Activated CD8-positive, alpha-beta memory T cell treated with anti-CD3 and anti-CD28 coated beads for 24 hours (primary cell): Measurements from ENCODE around the gene TTC24.
A peak's percentile ranks its signal among the peaks of the same experiment; 100 is the strongest.
"Not testable (repeated sequence)": the region's sequence is repeated elsewhere in the genome, so short reads cannot be mapped to it uniquely, and the experiment has no call there.

Source experiments
- DNase-seq: peaks from one replicate; pipeline ENCODE4 v3.0.0-alpha.2; 2020

The TTC24 gene

GRCh38 chr1:156555715-156556114 lies 23.8 kb upstream of the TTC24 start:
- DNase-seq = no peak

DNA sequence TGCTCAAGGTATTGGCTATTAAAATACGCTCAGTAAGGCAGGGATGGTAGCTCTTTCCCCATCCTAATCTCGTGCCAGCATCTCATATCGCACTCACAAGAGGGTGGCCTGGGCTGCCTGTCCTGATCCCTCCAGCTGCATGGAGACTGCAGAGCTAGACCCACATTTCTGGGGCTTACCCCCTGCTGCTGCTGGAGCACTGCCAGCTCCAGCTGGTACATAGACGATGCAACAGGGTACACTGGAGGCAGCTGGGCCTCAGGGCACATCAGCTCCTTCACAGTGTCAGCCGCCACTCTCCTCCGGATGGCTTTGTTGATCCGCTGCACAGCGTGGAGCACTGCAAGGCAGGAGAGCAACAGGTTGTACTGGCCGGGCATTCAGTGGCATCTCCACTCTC lies 23.2 kb upstream of the TTC24 start:
- no peak for DNase-seq

- DNase-seq = no peak
These were observed 20.3 kb upstream of the TTC24 start for GRCh38 chr1:156559086-156559796.

DNA sequence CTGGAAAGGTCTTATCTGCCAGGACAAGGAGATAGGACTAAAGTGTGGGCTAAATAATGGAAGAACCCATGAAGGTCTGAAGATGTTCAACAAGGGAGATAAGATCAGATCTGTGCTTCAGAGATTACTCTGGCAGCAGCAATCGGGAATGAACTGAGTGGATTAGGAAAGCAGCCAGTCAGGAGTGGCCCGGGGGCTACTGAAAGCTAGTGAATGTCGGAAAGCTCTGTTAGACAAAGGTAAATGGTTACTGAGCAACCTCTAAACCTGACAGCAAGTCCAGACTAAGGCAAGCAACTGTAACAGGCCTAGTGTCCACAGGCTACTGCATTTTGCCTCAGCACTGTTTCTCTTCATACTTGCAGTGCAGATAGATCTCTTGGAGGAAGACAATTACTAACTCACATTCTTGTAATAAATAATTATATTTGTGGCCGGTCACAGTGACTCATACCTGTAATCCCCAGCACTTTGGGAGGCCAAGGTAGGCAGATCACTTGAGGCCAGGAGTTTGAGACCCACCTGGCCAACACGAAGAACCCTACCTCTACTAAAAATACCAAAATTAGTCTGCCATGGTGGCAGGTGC lies 19.6 kb upstream of the TTC24 start:
- DNase-seq = no peak

GRCh38 chr1:156560585-156561163 lies 18.8 kb upstream of the TTC24 start:
- DNase-seq = no peak

GRCh38 chr1:156565519-156565918 lies 14.0 kb upstream of the TTC24 start:
- DNase-seq = no peak

GRCh38 chr1:156566436-156566835 lies 13.1 kb upstream of the TTC24 start:
- DNase-seq = no peak

- DNase-seq = no peak
These were observed 8.2 kb upstream of the TTC24 start for GRCh38 chr1:156571261-156571852.

DNA sequence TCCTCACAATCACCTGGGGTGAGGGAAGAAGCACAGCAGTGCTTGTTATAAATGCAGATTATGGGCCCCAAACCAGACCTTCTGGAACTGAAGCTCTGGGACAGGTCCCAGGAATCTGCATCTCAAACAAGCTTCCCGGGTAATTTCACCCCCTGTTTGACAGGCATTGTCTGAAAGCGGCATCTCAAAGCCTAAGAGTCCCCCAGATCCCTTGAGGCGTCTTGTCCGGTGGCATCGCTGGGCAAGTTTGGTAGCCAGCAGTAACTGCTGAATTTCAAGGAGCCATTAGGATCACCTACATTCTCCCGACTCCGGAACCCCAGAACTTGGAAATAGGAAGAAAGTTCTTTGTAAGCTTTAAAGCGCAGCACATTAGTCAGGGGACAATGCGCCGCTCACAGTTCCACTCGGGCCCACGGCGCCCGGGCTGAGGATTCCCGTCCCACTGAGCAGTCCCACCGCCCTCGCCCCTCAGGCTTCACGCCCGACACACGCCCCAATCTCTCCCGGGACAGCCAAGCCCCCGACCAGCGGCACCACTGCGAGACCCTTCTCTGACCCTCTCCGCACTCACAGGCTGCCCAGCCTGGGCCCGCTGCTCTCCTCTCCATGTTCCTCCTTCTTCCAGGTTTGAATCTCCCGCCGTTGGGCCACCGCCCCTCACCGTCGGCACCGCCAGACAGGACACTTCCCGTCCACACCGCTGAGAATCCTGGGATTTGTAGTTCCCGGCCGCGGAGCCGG lies 7.4 kb upstream of the TTC24 start, which contains the start of gene IQGAP3:
Gene IQGAP3, minus strand, starts transcription at position 647 of the 744 bp plus-strand sequence. Its CDS starts 36 bp downstream, at position 611.
- DNase-seq = peak; percentile 81

- no peak for DNase-seq
These were observed 6.9 kb upstream of the TTC24 start for GRCh38 chr1:156572663-156573018.

- DNase-seq = no peak
These were observed 5.4 kb upstream of the TTC24 start for GRCh38 chr1:156574039-156574633.

GRCh38 chr1:156577550-156577949 lies 2.0 kb upstream of the TTC24 start:
- no peak for DNase-seq

GRCh38 chr1:156578055-156578454 lies 1.5 kb upstream of the TTC24 start:
- no peak for DNase-seq

DNA sequence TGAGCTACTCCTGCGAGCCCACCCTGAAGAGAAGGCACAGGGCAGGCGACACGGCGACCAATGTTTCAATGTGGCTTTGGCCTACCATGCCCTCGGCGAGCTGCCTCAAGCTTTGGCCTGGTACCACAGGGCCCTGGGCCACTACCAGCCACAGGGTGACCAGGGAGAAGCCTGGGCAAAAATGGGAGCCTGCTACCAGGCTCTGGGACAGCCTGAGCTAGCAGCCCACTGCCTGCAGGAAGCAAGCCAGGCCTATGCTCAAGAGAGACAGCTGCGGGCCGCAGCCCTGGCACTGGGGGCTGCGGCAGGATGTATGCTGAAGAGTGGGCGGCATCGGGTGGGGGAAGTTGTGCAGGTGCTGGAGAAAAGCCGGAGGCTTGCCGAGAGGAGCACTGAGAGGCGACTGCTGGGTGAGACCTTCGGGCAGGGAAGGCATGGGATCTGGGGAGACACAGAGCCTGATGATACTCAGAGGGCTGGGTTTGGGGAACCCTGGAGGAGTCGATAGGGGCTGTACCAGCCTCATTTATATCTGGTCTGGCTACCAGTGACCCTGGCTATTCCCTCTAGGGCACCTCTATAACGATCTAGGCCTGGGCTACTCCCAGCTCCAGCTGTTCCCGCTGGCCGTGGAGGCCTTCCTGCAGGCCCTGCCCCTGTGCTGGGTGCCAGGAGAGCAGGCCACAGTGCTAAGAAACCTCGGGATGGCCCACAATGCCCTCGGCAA lies 2.3 kb downstream of the TTC24 start:
- DNase-seq = peak; percentile 85

GRCh38 chr1:156582388-156583017 lies 3.0 kb downstream of the TTC24 start:
- DNase-seq = peak; percentile 76

DNA sequence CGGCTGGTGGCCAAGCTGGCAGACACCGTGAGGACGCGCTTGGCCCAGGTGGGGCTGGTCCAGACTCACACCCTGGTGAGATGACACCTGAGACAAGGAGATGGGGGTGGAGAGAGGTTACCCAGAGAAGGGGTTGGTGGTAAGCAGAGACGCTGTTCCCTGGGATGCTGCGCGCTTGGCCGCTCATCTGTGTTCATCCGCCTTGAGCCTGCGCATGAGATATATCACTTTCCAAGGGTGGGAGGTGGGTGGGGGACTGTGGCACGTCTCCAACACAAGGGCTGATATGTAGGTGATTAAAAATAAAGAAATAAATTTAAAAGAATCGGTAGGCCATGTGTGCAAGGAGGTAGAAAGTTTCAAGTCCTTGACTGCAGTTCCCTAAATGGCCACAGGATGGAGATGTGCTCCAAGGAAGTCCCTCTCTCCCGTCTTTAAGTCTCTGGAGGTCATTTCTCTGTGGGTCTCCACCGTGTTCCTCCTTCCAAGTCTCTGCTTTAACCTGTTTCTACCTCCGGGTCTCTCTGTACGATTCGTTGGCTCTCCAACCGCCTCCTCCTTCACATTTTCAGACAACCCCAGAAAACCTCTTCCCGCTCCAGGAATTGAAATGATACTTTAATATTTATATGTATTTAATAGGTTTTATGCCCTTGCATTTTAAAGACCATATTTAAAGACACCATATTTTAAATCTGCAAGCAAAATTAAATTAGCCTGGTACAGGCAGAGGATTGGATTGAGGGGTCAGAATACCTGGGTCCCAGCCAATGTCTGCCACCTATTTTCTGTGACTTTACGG lies 4.5 kb downstream of the TTC24 start:
- DNase-seq = peak; percentile 84

DNA sequence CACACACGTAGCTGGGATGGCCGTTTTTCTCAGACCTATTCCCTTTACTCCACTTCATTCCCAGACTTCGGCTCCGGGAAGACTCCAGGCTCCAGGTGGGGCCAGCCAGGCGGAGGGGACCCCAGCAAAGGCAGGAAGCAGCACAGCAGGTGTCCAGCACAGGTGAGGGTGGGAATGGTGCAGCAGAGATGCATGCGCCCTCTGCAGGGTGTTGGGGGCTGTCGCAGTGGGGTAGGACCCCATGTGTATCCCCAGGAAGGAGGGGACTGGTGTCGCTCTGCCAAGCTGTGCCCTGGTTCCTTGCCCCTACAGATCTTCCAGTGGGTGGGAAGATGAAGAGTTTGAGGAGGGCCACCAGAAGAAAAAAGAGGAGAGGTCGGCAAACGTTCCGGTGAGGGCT lies 5.3 kb downstream of the TTC24 start:
- DNase-seq = no peak

DNA sequence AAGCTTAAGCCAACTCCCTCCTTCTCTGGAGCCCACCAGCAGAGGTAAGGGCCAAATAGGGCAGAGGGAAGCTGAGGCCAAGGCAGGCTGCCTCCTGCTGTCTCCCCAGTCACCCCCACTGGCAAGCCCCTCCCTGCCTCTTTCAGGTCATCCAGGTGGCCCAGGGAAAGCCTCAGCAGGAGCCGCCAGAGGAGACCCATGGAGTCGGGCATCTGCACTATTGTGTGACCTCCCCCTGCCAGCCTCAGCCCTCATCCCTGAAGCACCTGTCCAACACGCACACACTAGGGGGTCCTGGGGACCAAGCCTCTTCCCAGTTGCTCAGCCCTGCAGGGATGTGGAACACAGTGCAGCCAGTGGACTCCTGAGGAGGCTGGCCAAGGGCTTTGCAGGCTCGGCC lies 6.8 kb downstream of the TTC24 start:
- no peak for DNase-seq

- no peak for DNase-seq
These were observed 7.5 kb downstream of the TTC24 start for GRCh38 chr1:156586892-156587477.

- DNase-seq = not testable (repeated sequence)
These were observed 8.4 kb downstream of the TTC24 start for GRCh38 chr1:156587927-156588326.
